ENCODE results near the gene GLG1.

DNA sequence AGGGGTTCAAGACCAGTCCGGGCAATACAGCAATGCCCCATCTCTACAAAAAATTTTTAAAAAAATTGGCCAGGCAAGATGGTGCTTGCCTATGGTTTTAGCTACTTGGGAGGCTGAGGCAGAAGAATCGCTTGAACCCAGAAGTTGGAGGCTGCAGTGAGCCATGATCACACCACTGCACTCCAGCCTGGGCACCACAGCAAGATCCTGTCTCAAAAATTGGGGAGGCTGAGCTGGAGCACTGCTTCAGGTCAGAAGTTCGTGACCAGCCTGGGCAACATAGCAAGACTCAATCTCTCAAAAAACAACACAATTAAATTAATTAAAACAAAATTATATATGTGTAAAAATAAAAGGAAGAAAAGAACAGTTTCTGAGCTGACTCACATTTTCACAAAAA, 110.9 kb downstream of the GLG1 start:
- TF ChIP-seq CTCF (IDR thresholded peaks at IDR 0.05; ENCODE audit: low read depth, low read length, poor library complexity, severe bottlenecking) (no peak), EZH2phosphoT487 (IDR thresholded peaks at IDR 0.05; ENCODE audit: borderline replicate concordance, low read length) (no peak)

All from DOHH2 (cell line).